ENCODE measurements around the gene ANO9. TPM values are rescaled to one million over a fixed set of nuclear protein-coding genes. Genes with fewer than 3 reads are reported as not detected.
A peak's percentile ranks its signal among the peaks of the same experiment; 100 is the strongest.
"Not testable (repeated sequence)": the region's sequence is repeated elsewhere in the genome, so short reads cannot be mapped to it uniquely, and the experiment has no call there.

The ANO9 gene
- total RNA-seq, 1 donor from 2014 or later: 22.4 TPM

DNA sequence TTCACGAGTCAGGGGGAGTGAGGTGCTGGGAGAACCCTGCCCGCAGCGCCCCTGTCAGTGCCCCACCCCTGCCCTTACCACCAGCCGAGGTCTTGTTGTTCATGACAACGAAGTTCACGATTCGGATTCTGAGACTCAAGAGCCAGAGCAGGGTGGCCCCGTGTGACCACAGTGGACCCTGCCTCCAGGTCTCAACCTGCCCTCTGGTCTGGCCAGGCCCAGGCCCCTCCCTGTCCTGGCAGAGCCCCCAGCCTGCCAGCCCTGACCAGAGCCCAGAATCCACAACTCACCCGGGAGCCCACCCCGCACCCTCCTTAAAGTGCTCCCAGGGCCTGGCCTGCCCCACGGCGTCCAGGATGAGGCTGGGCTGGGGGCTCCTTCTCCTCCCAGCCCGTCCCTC, 9.9 kb downstream of the ANO9 start:
- DNase-seq (no peak), ATAC-seq (no peak)
- no peaks in the 10 kb centered on the region for H3K4me1 ChIP-seq
- no peaks in the 10 kb centered on the region for H3K9me3 ChIP-seq
- H3K4me3 ChIP-seq: no peak overlapping the region
- H3K27ac ChIP-seq: no peak overlapping the region
- TF ChIP-seq, protein P1, sequence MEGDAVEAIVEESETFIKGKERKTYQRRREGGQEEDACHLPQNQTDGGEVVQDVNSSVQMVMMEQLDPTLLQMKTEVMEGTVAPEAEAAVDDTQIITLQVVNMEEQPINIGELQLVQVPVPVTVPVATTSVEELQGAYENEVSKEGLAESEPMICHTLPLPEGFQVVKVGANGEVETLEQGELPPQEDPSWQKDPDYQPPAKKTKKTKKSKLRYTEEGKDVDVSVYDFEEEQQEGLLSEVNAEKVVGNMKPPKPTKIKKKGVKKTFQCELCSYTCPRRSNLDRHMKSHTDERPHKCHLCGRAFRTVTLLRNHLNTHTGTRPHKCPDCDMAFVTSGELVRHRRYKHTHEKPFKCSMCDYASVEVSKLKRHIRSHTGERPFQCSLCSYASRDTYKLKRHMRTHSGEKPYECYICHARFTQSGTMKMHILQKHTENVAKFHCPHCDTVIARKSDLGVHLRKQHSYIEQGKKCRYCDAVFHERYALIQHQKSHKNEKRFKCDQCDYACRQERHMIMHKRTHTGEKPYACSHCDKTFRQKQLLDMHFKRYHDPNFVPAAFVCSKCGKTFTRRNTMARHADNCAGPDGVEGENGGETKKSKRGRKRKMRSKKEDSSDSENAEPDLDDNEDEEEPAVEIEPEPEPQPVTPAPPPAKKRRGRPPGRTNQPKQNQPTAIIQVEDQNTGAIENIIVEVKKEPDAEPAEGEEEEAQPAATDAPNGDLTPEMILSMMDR (IDR thresholded peaks at IDR 0.05): no peak
- no peaks in the 10 kb centered on the region for H3K36me3 ChIP-seq
- intact Hi-C loops (cut with DNase I): no loop called here
- H3K27me3 ChIP-seq: no peaks in the 10 kb centered on the region

DNA sequence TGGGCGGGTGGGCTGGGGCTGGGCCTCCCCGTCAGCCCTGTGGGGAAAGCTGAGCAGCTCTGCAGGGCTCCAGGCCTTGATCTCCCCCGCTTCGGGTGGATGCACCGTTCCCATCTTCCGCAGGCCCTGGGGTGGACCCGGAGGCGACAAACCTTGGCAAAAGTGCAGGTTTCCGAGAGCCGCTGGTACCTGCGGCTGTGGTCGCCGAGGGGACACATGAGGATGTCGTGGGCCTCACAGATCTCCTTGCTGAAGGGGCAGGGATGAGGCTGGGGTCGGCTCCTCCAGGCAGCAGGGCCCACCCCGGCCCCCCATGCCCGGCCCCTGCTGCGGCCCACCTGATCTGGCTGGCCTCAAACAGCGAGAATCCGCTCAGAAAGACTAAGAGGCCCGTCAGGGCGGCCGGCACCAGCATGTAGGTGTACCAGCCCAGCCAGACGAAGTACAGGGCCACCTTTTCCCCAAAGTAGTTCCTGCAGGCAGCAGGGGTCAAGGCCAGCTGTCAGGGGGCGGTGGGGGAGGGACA, 11.8 kb downstream of the ANO9 start:
- Histone ChIP-seq H3K4me3 (no peak overlapping the region), H3K27me3 (no peaks in the 10 kb centered on the region), H3K36me3 (no peaks in the 10 kb centered on the region), H3K4me1 (no peaks in the 10 kb centered on the region), H3K9me3 (no peaks in the 10 kb centered on the region), H3K27ac (no peak overlapping the region)
- no peak for ATAC-seq
- intact Hi-C loops (cut with DNase I): no loop called here
- TF ChIP-seq, protein P1 (IDR thresholded peaks at IDR 0.05): no peak
- DNase-seq: no peak

DNA sequence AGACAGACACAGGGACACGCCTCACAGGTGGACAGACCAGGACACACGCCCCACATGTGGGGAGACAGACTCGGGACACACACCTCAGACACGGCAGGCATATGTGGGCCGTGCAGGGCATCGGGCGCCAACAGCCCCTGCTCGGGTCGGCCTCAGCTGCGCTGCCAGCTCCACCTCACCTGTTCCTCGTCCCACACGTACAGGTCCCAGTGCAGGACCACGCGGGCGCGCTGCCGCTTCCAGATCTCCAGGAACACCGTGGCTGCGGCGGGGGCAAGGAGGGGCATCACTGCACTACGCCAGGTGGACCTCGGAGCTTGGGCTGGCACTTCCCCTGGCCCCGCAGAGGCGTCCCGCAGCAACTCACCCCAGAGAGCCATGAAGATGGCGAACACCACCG, 12.4 kb downstream of the ANO9 start:
- no peak overlapping the region for H3K4me3 ChIP-seq
- H3K36me3 ChIP-seq: no peaks in the 10 kb centered on the region
- no peaks in the 10 kb centered on the region for H3K27me3 ChIP-seq
- H3K4me1 ChIP-seq: no peaks in the 10 kb centered on the region
- no peaks in the 10 kb centered on the region for H3K9me3 ChIP-seq
- DNase-seq: no peak
- TF ChIP-seq, protein P1 (IDR thresholded peaks at IDR 0.05): no peak
- intact Hi-C loops (cut with DNase I): no loop called here
- H3K27ac ChIP-seq: no peak overlapping the region
- no peak for ATAC-seq

DNA sequence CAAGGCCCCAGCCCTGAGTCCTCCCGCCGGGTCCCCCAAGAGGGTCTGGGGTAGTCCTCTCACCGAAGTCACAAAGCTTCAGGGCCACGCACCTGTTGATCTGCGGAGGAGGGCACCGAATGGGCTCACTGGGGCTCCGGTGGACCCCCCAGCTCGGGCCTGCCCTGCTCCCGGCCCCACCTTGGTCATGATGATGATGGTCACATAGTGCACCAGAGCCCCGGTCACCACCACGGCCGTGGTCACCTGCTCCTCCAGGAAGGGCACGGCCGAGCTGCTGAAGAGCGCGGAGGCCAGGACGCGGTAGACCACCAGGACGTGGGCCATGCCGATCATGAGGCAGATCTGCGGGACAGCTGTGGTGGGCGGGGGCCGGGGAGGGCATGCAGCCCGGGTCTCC, 13.5 kb downstream of the ANO9 start:
- H3K36me3 ChIP-seq: no peaks in the 10 kb centered on the region
- H3K4me3 ChIP-seq: no peak overlapping the region
- intact Hi-C loops (cut with DNase I): no loop called here
- H3K4me1 ChIP-seq: no peaks in the 10 kb centered on the region
- no peaks in the 10 kb centered on the region for H3K9me3 ChIP-seq
- no peak overlapping the region for H3K27ac ChIP-seq
- ATAC-seq (peak; percentile 10), DNase-seq (no peak)
- TF ChIP-seq, protein P1 (IDR thresholded peaks at IDR 0.05): no peak
- no peaks in the 10 kb centered on the region for H3K27me3 ChIP-seq

DNA sequence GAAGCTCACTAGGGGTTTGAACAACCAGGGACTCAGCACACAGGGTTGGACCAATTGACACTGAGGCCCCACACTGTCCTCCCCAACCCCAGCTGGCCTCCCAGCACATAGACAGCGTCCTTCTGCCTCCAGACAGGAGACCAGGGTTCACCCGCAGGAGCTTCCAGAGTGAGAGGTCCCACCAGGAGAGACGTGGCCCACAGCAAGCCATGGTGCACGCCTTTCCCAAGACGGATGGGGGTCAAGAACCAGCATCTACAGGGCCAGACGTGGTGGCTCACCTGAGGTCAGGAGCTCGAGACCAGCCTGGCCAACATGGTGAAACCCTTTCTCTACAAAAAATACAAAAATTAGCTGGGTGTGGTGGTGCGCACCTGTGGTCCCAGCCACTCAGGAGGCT, 15.0 kb downstream of the ANO9 start:
- ATAC-seq: no peak
- Histone ChIP-seq H3K9me3 (no peaks in the 10 kb centered on the region), H3K4me1 (no peaks in the 10 kb centered on the region), H3K4me3 (no peak overlapping the region), H3K27ac (no peak overlapping the region), H3K36me3 (no peaks in the 10 kb centered on the region), H3K27me3 (no peaks in the 10 kb centered on the region)
- DNase-seq: no peak
- intact Hi-C loops (cut with DNase I): no loop called here
- TF ChIP-seq, protein P1 (IDR thresholded peaks at IDR 0.05): no peak

DNA sequence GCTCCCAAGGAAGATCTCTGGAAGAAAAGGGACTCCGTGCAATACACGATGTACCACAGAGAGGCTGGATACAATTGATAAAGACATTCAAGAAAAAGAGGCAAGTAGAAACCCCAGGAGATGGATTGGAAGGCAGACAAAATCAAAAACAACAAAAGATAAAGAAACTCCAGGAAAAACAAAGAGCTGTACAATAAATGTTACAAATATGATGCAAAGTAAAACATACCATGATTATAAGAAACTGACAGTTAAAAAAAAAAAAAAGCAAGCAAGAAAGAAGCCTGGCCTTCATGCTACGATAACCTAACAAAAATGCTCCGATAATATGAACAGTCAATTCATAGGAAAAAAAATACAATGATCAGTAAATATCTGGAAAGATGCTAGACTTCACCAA, 16.5 kb downstream of the ANO9 start:
- Histone ChIP-seq H3K36me3 (no peaks in the 10 kb centered on the region), H3K4me3 (no peak overlapping the region), H3K9me3 (no peaks in the 10 kb centered on the region), H3K4me1 (no peaks in the 10 kb centered on the region), H3K27me3 (no peaks in the 10 kb centered on the region), H3K27ac (no peak overlapping the region)
- TF ChIP-seq, protein P1 (IDR thresholded peaks at IDR 0.05): no peak
- intact Hi-C loops (cut with DNase I): no loop called here
- no peak for DNase-seq
- ATAC-seq: no peak

DNA sequence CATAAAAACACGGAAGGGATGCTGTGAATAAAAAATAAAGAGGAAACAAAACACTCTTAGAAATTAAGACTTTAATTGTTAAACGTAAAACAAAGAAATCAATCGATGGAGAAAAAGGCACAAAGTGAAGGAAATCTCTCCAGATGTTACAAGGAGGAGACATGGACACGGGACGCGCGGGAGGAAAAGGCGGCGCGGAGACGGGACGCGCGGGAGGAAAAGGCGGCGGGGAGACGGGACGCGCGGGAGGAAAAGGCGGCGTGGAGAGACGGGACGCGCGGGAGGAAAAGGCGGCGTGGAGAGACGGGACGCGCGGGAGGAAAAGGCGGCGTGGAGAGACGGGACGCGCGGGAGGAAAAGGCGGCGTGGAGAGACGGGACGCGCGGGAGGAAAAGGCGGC, 17.0 kb downstream of the ANO9 start:
- H3K27ac ChIP-seq; H3K4me1 ChIP-seq; H3K27me3 ChIP-seq; ATAC-seq; intact Hi-C loops (cut with DNase I); H3K36me3 ChIP-seq; H3K4me3 ChIP-seq; H3K9me3 ChIP-seq; DNase-seq: not testable (repeated sequence)
